CD4-positive, alpha-beta T cell treated with Interleukin-2 at 100 ng/mL for 4 hours (primary cell): Measurements from ENCODE around the gene SAMD11.
A peak's percentile ranks its signal among the peaks of the same experiment; 100 is the strongest.
"Not testable (repeated sequence)": the region's sequence is repeated elsewhere in the genome, so short reads cannot be mapped to it uniquely, and the experiment has no call there.

Experiments used
- DNase-seq: peaks from one replicate; pipeline ENCODE4 v3.0.0-alpha.2; 2020; ENCODE audit warnings: low spot score

SAMD11 gene

GRCh38 chr1:975896-976683 is 52.4 kb downstream of the SAMD11 start:
- DNase-seq = peak; percentile 70

- not testable (repeated sequence) for DNase-seq
These were observed 53.1 kb downstream of the SAMD11 start for GRCh38 chr1:976791-977190.

GRCh38 chr1:978069-978834 is 54.5 kb downstream of the SAMD11 start:
- DNase-seq = no peak

- DNase-seq = no peak
These were observed 55.4 kb downstream of the SAMD11 start for GRCh38 chr1:978835-979743.

- no peak for DNase-seq
These were observed 56.0 kb downstream of the SAMD11 start for GRCh38 chr1:979744-980072.

GRCh38 chr1:980137-980571 is 56.4 kb downstream of the SAMD11 start:
- DNase-seq = no peak

GRCh38 chr1:980602-981395 is 57.1 kb downstream of the SAMD11 start:
- no peak for DNase-seq

- DNase-seq = no peak
These were observed 57.8 kb downstream of the SAMD11 start for GRCh38 chr1:981491-981954.

- no peak for DNase-seq
These were observed 58.3 kb downstream of the SAMD11 start, which contains the start of gene PERM1 for GRCh38 chr1:981955-982558. Gene PERM1, minus strand, starts transcription at chr1:982093. Its CDS starts 1,064 bp downstream, at chr1:981029.

GRCh38 chr1:982765-983436 is 59.2 kb downstream of the SAMD11 start:
- no peak for DNase-seq

- DNase-seq = peak; percentile 56
These were observed 60.2 kb downstream of the SAMD11 start for GRCh38 chr1:983798-984475.

- no peak for DNase-seq
These were observed 60.7 kb downstream of the SAMD11 start for GRCh38 chr1:984476-984814.

- DNase-seq = no peak
These were observed 61.4 kb downstream of the SAMD11 start for GRCh38 chr1:985126-985525.

- DNase-seq = not testable (repeated sequence)
These were observed 64.3 kb downstream of the SAMD11 start for GRCh38 chr1:988061-988460.

GRCh38 chr1:991275-991674 is 67.6 kb downstream of the SAMD11 start:
- DNase-seq = not testable (repeated sequence)

- no peak for DNase-seq
These were observed 68.2 kb downstream of the SAMD11 start for GRCh38 chr1:991895-992294.

GRCh38 chr1:992362-992761 is 68.6 kb downstream of the SAMD11 start:
- DNase-seq = no peak

GRCh38 chr1:993379-993995 is 69.8 kb downstream of the SAMD11 start:
- no peak for DNase-seq
